Activated CD4-positive, alpha-beta memory T cell treated with anti-CD3 and anti-CD28 coated beads, Interleukin-2, amount 10 ng/mL, durations not matched to agents 7 days and 5 days (primary cell): ENCODE results near the gene TRAPPC10. TPM values are rescaled to one million over a fixed set of nuclear protein-coding genes. Genes with fewer than 3 reads are reported as not detected.

Experiments used
- CTCF ChIA-PET: fragments of 350-600 bp; sonication (Branson Sonifier 250); formaldehyde crosslinking; loops from one replicate; lab custom pipeline; 2021; ENCODE audit warnings: antibody characterized with exemption, inconsistent platforms; lab: Charles Lee
- POLR2A ChIA-PET: fragments of 350-600 bp; sonication (Branson Sonifier 250); formaldehyde crosslinking; loops from one replicate; lab custom pipeline; 2021; ENCODE audit warnings: antibody characterized with exemption; lab: Charles Lee
- DNase-seq: peaks from one replicate; pipeline ENCODE4 v3.0.0-alpha.2; 2020
- H3K27ac Mint-ChIP-seq: one replicate; pipeline ENCODE4 v1.8.0; 2021; ENCODE audit warnings: mild to moderate bottlenecking, mixed read lengths
- H3K27me3 Mint-ChIP-seq: one replicate; pipeline ENCODE4 v1.8.0; 2021; ENCODE audit warnings: mixed read lengths
- H3K36me3 Mint-ChIP-seq: one replicate; pipeline ENCODE4 v1.8.0; 2021; ENCODE audit warnings: low read depth, mixed read lengths
- H3K4me1 Mint-ChIP-seq: one replicate; pipeline ENCODE4 v1.8.0; 2021; ENCODE audit warnings: mixed read lengths
- H3K4me3 Mint-ChIP-seq: one replicate; pipeline ENCODE4 v1.8.0; 2021; ENCODE audit warnings: mild to moderate bottlenecking, mixed read lengths
- H3K9me3 Mint-ChIP-seq: one replicate; pipeline ENCODE4 v1.8.0; 2021; ENCODE audit warnings: mixed read lengths
- total RNA-seq, 2 experiments: library from RNA; stranded (reverse); gene quantifications; one replicate each; pipeline ENCODE4 v1.2.3, GENCODE V29; 2021

The TRAPPC10 gene
- total RNA-seq, 2 experiments from 2014 or later: 76.0 to 76.5 TPM

DNA sequence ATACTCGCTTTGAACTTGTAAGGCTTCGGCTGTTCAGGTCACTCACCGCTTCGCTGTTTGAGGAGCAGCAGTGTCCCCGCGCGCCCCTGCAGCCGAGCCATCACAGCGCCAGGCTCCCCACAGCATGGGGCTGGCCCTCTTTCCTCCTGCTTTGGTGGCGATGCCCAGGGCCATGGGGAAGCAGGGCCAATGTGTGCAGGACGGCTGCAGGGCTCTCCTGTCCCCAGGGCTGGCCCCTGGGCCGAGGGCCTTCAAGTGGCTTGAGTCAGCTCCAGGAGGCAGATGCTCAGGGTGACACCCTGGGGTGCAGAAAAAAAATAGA is 38.5 kb upstream of the TRAPPC10 start:
- peaks cover 16% of the 10 kb centered on the region for H3K4me1 Mint-ChIP-seq
- peaks cover 37% of the 10 kb centered on the region for H3K36me3 Mint-ChIP-seq
- ChIA-PET POLR2A (no interaction called here), CTCF (interaction anchor here (0.5 kb wide), 1 partner anchor 14 kb away, joined by 3 read pairs; no protein-coding TSS in a partner anchor)
- H3K27me3 Mint-ChIP-seq: no peaks in the 10 kb centered on the region
- no peak overlapping the region for H3K4me3 Mint-ChIP-seq
- H3K9me3 Mint-ChIP-seq: no peaks in the 10 kb centered on the region
- no peak overlapping the region for H3K27ac Mint-ChIP-seq
- no peak for DNase-seq

GRCh38 chr21:43974791-43975468 is 37.2 kb upstream of the TRAPPC10 start:
- POLR2A ChIA-PET: interaction anchor here (0.7 to 0.8 kb wide), 2 partner anchors 49 to 310 kb away, joined by 3 read pairs; no protein-coding TSS in a partner anchor
- Mint-ChIP-seq H3K4me1 (peaks cover 16% of the 10 kb centered on the region), H3K27me3 (no peaks in the 10 kb centered on the region), H3K36me3 (peaks cover 35% of the 10 kb centered on the region), H3K4me3 (no peak overlapping the region), H3K27ac (peak overlapping the region; percentile 47), H3K9me3 (no peaks in the 10 kb centered on the region)
- DNase-seq: no peak
- CTCF ChIA-PET: interaction anchor here (0.7 to 2.4 kb wide), 11 partner anchors 10 to 246 kb away, joined by 3 to 13 read pairs (median 4); no protein-coding TSS in a partner anchor

GRCh38 chr21:43975469-43976098 is 36.5 kb upstream of the TRAPPC10 start:
- POLR2A ChIA-PET: interaction anchor here (0.7 to 0.8 kb wide), 2 partner anchors 49 to 311 kb away, joined by 3 read pairs; no protein-coding TSS in a partner anchor
- peaks cover 35% of the 10 kb centered on the region for H3K36me3 Mint-ChIP-seq

GRCh38 chr21:43976661-43977060 is 35.4 kb upstream of the TRAPPC10 start:
- H3K4me1 Mint-ChIP-seq: peaks cover 16% of the 10 kb centered on the region
- H3K4me3 Mint-ChIP-seq: no peak overlapping the region
- H3K27ac Mint-ChIP-seq: no peak overlapping the region
- H3K9me3 Mint-ChIP-seq: no peaks in the 10 kb centered on the region
- peaks cover 29% of the 10 kb centered on the region for H3K36me3 Mint-ChIP-seq
- ChIA-PET POLR2A (interaction anchor here (1.2 kb wide), 1 partner anchor 158 kb away, joined by 3 read pairs; no protein-coding TSS in a partner anchor), CTCF (interaction anchor here (0.5 to 2.4 kb wide), 4 partner anchors 8 to 166 kb away, joined by 3 to 13 read pairs (median 3); no protein-coding TSS in a partner anchor)
- no peak for DNase-seq
- no peaks in the 10 kb centered on the region for H3K27me3 Mint-ChIP-seq

More at GRCh38 chr21:43975469-43976098, 36.5 kb upstream of the TRAPPC10 start:
- Mint-ChIP-seq H3K4me3 (no peak overlapping the region), H3K27me3 (no peaks in the 10 kb centered on the region), H3K9me3 (no peaks in the 10 kb centered on the region), H3K4me1 (peaks cover 16% of the 10 kb centered on the region), H3K27ac (no peak overlapping the region)
- CTCF ChIA-PET: interaction anchor here (0.7 to 2.4 kb wide), 12 partner anchors 10 to 247 kb away, joined by 3 to 13 read pairs (median 4); no protein-coding TSS in a partner anchor
- peak; percentile 84 for DNase-seq

GRCh38 chr21:43978060-43978459 is 34.0 kb upstream of the TRAPPC10 start:
- DNase-seq: no peak
- ChIA-PET POLR2A (no interaction called here), CTCF (interaction anchor here (0.7 kb wide), 1 partner anchor 188 kb away, joined by 3 read pairs; no protein-coding TSS in a partner anchor)
- H3K27me3 Mint-ChIP-seq: no peaks in the 10 kb centered on the region
- H3K9me3 Mint-ChIP-seq: no peaks in the 10 kb centered on the region
- no peak overlapping the region for H3K4me3 Mint-ChIP-seq
- H3K27ac Mint-ChIP-seq: no peak overlapping the region
- peaks cover 28% of the 10 kb centered on the region for H3K36me3 Mint-ChIP-seq
- peaks cover 17% of the 10 kb centered on the region for H3K4me1 Mint-ChIP-seq

DNA sequence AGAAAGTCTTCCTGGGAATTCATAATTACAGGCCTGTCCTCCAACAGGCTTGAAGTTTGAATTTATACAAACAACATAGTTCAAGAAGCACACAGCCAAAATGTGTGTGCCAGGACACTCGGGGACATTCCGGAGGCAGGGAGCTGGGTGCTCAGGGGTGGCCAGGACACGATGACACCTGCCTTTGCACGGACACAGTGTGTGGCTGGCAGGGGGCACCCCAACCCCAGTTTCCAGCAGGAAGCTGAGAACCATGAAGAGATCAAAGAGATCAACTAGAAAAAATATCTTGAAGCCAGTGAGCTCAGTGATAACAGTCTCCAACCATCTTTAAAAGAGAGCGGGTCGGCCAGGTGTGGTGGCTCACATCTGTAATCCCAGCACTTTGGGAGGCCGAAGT is 32.5 kb upstream of the TRAPPC10 start:
- Mint-ChIP-seq H3K27me3 (no peaks in the 10 kb centered on the region), H3K4me3 (no peak overlapping the region), H3K9me3 (no peaks in the 10 kb centered on the region), H3K36me3 (peaks cover 18% of the 10 kb centered on the region), H3K27ac (no peak overlapping the region), H3K4me1 (peaks cover 13% of the 10 kb centered on the region)
- ChIA-PET POLR2A (no interaction called here), CTCF (interaction anchor here (0.7 to 1.3 kb wide), 4 partner anchors 16 to 318 kb away, joined by 3 to 5 read pairs (median 4); no protein-coding TSS in a partner anchor)
- no peak for DNase-seq

- Mint-ChIP-seq H3K36me3 (peaks cover 13% of the 10 kb centered on the region), H3K9me3 (no peaks in the 10 kb centered on the region), H3K4me3 (no peak overlapping the region), H3K27ac (no peak overlapping the region), H3K27me3 (no peaks in the 10 kb centered on the region), H3K4me1 (peaks cover 10% of the 10 kb centered on the region)
- ChIA-PET CTCF (no interaction called here), POLR2A (no interaction called here)
- no peak for DNase-seq
Measured at GRCh38 chr21:43981151-43981870, 30.8 kb upstream of the TRAPPC10 start.

DNA sequence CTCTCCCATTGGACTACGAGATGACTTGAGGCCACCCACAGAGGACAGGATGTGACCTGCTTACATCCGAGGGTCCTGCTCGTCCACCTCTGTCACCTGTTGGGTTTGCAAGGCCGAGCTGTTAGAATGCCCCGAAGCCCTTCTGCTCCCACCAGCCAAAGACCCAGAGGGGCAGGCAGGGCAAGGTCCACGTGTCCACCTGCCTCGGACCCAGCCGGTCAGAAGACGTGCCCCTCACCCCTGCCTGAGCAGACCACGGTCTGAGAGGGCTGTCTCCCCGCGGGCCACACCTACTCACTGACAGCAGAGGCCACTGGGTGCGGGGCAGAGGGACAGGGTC is 30.3 kb upstream of the TRAPPC10 start:
- Mint-ChIP-seq H3K27ac (no peak overlapping the region), H3K4me1 (peaks cover 10% of the 10 kb centered on the region)
- CTCF ChIA-PET: no interaction called here

DNA sequence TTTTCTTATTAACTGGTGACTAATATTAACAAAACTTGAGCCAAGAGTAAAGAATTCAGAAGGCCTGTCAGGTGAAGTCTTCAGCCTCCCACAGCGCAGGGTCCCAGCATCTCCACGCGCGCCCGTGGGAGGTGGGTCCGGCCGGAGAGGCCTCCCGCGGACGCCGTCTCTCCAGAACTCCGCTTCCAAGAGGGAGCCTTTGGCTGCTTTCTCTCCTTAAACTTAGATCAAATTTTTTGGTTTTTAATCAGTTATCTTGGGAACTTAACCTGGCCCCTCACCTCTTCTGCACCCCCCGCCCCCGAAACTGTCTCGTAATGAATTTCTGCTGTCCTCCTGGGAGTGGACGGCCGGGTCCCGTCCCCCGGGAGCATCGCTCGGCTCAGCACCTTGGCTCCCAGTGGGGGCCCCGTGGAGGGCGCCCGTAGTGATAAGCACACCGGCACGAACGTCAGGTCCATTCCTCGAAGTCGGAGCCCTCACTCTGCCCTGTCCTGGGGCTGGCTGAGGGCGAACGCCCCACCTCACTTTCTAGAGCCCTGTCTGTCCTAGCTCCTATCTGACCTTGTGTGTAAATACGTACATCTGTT is 29.5 kb upstream of the TRAPPC10 start:
- no peak for DNase-seq
- H3K27ac Mint-ChIP-seq: no peak overlapping the region
- CTCF ChIA-PET: no interaction called here
- H3K4me3 Mint-ChIP-seq: no peak overlapping the region
- H3K9me3 Mint-ChIP-seq: no peaks in the 10 kb centered on the region
- POLR2A ChIA-PET: no interaction called here
- peaks cover 9% of the 10 kb centered on the region for H3K36me3 Mint-ChIP-seq
- H3K4me1 Mint-ChIP-seq: peaks cover 8% of the 10 kb centered on the region
- H3K27me3 Mint-ChIP-seq: no peaks in the 10 kb centered on the region

More for the DNA sequence above, 30.3 kb upstream of the TRAPPC10 start:
- no peak for DNase-seq
- no peak overlapping the region for H3K4me3 Mint-ChIP-seq
- peaks cover 13% of the 10 kb centered on the region for H3K36me3 Mint-ChIP-seq
- no peaks in the 10 kb centered on the region for H3K27me3 Mint-ChIP-seq
- POLR2A ChIA-PET: no interaction called here
- no peaks in the 10 kb centered on the region for H3K9me3 Mint-ChIP-seq

- Mint-ChIP-seq H3K27ac (no peak overlapping the region), H3K36me3 (peaks cover 9% of the 10 kb centered on the region), H3K4me3 (no peak overlapping the region), H3K27me3 (no peaks in the 10 kb centered on the region), H3K4me1 (peaks cover 8% of the 10 kb centered on the region), H3K9me3 (no peaks in the 10 kb centered on the region)
- POLR2A ChIA-PET: no interaction called here
- no peak for DNase-seq
- CTCF ChIA-PET: no interaction called here
Measured at GRCh38 chr21:43983390-43983789, 28.7 kb upstream of the TRAPPC10 start.

- H3K4me1 Mint-ChIP-seq: peaks cover 8% of the 10 kb centered on the region
Measured at GRCh38 chr21:43983860-43984420, 28.2 kb upstream of the TRAPPC10 start.

More at GRCh38 chr21:43983860-43984420, 28.2 kb upstream of the TRAPPC10 start:
- POLR2A ChIA-PET: interaction anchor here (0.6 kb wide), 1 partner anchor 16 kb away, joined by 3 read pairs; no protein-coding TSS in a partner anchor
- Mint-ChIP-seq H3K4me3 (no peak overlapping the region), H3K36me3 (peaks cover 9% of the 10 kb centered on the region), H3K9me3 (no peaks in the 10 kb centered on the region), H3K27me3 (no peaks in the 10 kb centered on the region), H3K27ac (no peak overlapping the region)
- CTCF ChIA-PET: interaction anchor here (2.5 kb wide), 1 partner anchor 8 kb away, joined by 13 read pairs; no protein-coding TSS in a partner anchor
- no peak for DNase-seq
